GM18868 (cell line): ENCODE data around the gene EP400.

Source experiments
- ATAC-seq: cut with Tn5 transposase; IDR thresholded peaks from one replicate; pipeline ENCODE4 v1.9.1; 2021; ENCODE audit warnings: mild to moderate bottlenecking, moderate library complexity; ENCODE audit not compliant: unreplicated experiment

EP400 gene

GRCh38 chr12:131911028-131911650 lies 38.6 kb upstream of the EP400 start:
- ATAC-seq, result no peak

- no peak for ATAC-seq
Observed at GRCh38 chr12:131911851-131912477, 37.8 kb upstream of the EP400 start.

GRCh38 chr12:131912518-131913274 lies 37.0 kb upstream of the EP400 start:
- no peak for ATAC-seq

GRCh38 chr12:131913666-131914065 lies 36.1 kb upstream of the EP400 start:
- ATAC-seq, result no peak

- no peak for ATAC-seq
Observed at GRCh38 chr12:131914179-131914702, 35.5 kb upstream of the EP400 start.

GRCh38 chr12:131915000-131915689 lies 34.6 kb upstream of the EP400 start:
- ATAC-seq, result no peak

- no peak for ATAC-seq
Observed at GRCh38 chr12:131915823-131916222, 33.9 kb upstream of the EP400 start.

GRCh38 chr12:131916306-131917138 lies 33.2 kb upstream of the EP400 start:
- ATAC-seq, result no peak

- no peak for ATAC-seq
Observed at GRCh38 chr12:131917139-131917710, 32.5 kb upstream of the EP400 start.

GRCh38 chr12:131917711-131918306 lies 31.9 kb upstream of the EP400 start:
- no peak for ATAC-seq

- ATAC-seq, result no peak
Observed at GRCh38 chr12:131918311-131919050, 31.3 kb upstream of the EP400 start.

- ATAC-seq, result no peak
Observed at GRCh38 chr12:131919051-131919347, 30.7 kb upstream of the EP400 start.

GRCh38 chr12:131919366-131920156 lies 30.2 kb upstream of the EP400 start:
- ATAC-seq, result no peak

GRCh38 chr12:131920157-131920508 lies 29.6 kb upstream of the EP400 start:
- ATAC-seq, result no peak

GRCh38 chr12:131920902-131921840 lies 28.6 kb upstream of the EP400 start:
- no peak for ATAC-seq

GRCh38 chr12:131921866-131922769 lies 27.6 kb upstream of the EP400 start:
- ATAC-seq, result no peak
